ENCODE results near the gene ZFHX3. TPM values are rescaled to one million over a fixed set of nuclear protein-coding genes. Genes with fewer than 3 reads are reported as not detected.
A peak's percentile ranks its signal among the peaks of the same experiment; 100 is the strongest.

The ZFHX3 gene
- total RNA-seq, 1 donor from 2014 or later: 8.1 TPM

DNA sequence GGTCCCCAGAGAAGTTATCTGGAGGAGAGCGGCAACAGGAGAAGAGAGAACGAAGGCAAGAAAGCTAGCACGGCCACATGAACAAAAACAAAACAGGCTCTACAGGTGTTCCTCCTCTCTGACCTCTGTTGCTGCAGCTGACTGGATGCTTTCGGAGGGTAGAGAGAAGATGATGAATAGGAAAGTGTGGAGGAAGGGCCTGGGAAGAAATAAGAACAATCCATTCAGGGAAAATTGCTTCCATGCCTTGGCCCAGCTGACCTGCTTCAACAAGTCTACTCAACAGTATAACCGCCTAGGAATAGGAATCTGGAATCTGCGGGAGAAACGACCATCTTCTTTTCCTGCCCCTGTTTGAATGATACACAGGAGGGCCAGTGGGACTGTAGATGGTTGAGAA, 258.5 kb downstream of the ZFHX3 start:
- DNase-seq (no peak), ATAC-seq (no peak)
- intact Hi-C loops (cut with micrococcal nuclease): no loop called here

DNA sequence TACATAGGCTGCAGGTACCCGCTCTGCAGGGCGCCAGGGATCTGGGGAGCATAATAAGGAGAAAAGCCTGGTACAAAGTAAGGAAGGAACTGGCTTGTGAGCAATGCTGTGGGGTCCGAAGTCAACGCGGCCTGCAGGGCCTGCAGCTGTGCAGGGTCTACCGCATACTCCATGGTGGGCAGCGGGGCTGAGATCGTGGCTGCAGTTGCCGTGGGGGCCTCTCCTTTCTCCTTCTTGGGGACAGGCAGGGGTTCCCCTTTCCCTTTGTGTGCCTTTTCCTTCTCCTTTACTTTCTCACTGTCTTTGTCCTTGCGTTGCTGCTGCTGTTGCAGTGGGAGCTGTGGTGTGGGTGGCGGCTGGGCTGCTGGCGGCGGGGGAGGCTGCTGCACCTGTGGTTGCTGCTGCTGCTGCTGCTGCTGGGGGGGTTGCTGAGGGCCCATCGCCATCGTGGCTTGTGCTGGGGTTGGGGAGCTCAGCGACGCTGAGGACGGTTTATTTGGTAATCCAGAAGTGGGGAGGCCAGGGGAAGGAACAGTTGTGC, 259.6 kb downstream of the ZFHX3 start:
- intact Hi-C loops (cut with micrococcal nuclease): no loop called here
- DNase-seq: no peak
- no peak for ATAC-seq

GRCh38 chr16:72787514-72788268, 260.2 kb downstream of the ZFHX3 start:
- intact Hi-C loops (cut with micrococcal nuclease): no loop called here
- peak; percentile 71 for DNase-seq
- ATAC-seq: peak; percentile 85

DNA sequence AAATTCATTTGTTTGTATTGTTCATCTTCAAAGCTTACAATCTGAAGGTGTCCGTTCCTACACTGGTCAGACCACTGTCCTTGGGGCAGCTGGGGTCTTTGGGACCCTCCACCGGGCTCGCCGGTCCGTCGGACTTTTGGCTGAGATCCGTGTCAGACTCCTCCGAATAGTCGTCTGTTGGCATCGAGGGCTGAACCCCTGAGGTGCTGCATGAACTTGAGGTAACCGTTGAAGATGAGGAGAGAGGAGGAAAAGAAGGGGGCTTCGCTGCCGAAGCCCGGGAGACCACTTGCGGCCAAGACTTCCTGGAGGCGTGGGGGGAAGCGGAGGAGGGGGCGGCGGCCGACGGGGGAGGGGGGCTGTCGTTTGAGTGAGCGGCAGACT, 260.8 kb downstream of the ZFHX3 start:
- DNase-seq (no peak), ATAC-seq (peak; percentile 11)
- intact Hi-C loops (cut with micrococcal nuclease): no loop called here

GRCh38 chr16:72786606-72787005, 261.3 kb downstream of the ZFHX3 start:
- no peak for DNase-seq
- intact Hi-C loops (cut with micrococcal nuclease): no loop called here
- no peak for ATAC-seq

DNA sequence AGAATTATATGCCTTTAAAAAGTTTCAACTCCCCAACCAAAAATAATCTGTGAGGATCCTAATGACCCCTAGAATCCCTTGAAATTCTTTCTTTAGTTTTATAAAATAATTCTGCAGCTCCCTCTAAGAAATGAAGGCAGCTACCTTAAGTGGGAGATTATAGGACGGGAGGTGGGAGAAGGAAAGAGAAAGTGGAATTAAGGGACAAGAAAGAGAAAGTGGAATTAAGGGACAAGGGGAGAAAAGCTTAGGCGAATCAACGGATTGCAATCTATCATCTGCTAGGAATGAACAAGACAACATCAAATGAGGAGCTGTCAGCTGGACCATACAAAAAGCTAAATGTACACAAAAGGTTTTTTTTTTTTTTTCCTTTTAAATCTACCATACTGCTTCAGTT, 262.0 kb downstream of the ZFHX3 start:
- no peak for ATAC-seq
- intact Hi-C loops (cut with micrococcal nuclease): no loop called here

GRCh38 chr16:72785171-72785570, 262.8 kb downstream of the ZFHX3 start:
- DNase-seq: no peak
- intact Hi-C loops (cut with micrococcal nuclease): no loop called here
- no peak for ATAC-seq

More for the DNA sequence above, 262.0 kb downstream of the ZFHX3 start:
- no peak for DNase-seq

DNA sequence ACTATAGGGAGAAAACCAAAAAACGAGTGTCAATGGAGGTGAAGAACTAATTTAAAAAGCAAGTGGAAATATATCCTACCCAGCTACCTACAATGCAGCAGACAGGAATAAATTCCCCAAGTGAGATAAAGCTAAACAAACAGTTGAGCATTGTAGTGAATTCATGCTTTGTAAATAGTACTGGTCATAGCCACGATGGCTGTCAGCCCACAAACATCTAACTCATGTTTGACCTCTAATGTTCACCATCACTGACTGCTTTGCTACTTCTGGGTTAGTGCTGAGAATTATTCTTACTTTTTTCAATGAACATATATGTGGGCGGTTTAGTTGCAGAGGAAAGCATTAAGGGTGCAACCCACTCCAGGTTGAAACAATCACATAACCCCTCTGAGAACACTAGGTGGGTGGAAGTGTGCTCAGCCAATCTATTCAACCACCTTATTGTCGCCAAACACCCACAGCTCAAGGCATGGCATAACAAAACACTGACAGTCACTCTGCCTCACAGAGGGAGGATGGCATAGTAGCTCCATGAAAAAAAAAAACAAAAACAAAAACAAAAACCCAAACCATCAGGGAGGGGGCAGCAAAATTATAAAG, 264.1 kb downstream of the ZFHX3 start:
- intact Hi-C loops (cut with micrococcal nuclease): no loop called here
- ATAC-seq (no peak), DNase-seq (no peak)

DNA sequence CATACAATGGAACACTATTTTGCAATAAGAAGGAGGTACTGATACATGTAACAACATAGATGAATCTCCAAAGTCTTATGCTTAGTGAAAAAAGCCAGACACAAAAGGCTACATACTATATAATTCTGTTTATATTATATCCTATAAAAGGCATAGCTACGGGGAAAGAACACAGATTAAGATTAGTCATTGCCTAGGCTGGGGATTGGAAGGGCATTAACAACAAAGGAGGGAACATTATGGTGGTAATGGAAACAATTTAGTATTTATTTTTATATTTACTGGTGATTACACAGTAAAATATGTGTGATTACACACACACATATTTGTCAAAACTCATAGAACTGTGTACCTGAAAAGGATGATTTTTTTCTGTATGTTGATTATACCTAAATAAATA, 278.1 kb downstream of the ZFHX3 start:
- ATAC-seq (no peak), DNase-seq (no peak)
- intact Hi-C loops (cut with micrococcal nuclease): no loop called here

- no peak for ATAC-seq
- intact Hi-C loops (cut with micrococcal nuclease): no loop called here
Measured at GRCh38 chr16:72768591-72768990, 279.3 kb downstream of the ZFHX3 start.

GRCh38 chr16:72766506-72766905, 281.4 kb downstream of the ZFHX3 start:
- no peak for DNase-seq
- intact Hi-C loops (cut with micrococcal nuclease): no loop called here
- ATAC-seq: no peak

More at GRCh38 chr16:72768591-72768990, 279.3 kb downstream of the ZFHX3 start:
- no peak for DNase-seq

- intact Hi-C loops (cut with micrococcal nuclease): no loop called here
- ATAC-seq: no peak
- DNase-seq: no peak
Measured at GRCh38 chr16:72764015-72764654, 283.8 kb downstream of the ZFHX3 start.

DNA sequence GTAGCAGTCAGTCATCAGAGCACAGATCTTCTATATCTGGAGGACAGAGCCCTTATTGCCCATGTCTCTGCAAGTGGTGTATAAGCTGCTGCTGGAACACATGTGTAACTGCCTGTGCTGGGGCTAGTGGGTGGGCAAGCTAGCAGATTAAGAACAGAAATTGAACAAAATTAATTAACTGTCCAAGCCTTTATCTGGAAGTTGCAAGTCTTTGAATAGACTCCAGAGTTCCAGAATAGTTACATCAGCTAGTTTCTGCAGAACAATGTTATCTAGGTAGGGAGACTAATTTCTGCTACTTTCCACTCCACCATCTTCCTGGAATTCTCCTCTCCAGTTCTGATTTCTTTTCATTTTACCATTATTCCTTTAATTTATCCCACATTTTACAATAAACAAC, 287.3 kb downstream of the ZFHX3 start:
- DNase-seq (no peak), ATAC-seq (no peak)
- intact Hi-C loops (cut with micrococcal nuclease): no loop called here

GRCh38 chr16:72753881-72754280, 294.0 kb downstream of the ZFHX3 start:
- intact Hi-C loops (cut with micrococcal nuclease): no loop called here
- DNase-seq (no peak), ATAC-seq (no peak)

GRCh38 chr16:72752004-72752695, 295.8 kb downstream of the ZFHX3 start:
- DNase-seq (no peak), ATAC-seq (no peak)
- intact Hi-C loops (cut with micrococcal nuclease): no loop called here

DNA sequence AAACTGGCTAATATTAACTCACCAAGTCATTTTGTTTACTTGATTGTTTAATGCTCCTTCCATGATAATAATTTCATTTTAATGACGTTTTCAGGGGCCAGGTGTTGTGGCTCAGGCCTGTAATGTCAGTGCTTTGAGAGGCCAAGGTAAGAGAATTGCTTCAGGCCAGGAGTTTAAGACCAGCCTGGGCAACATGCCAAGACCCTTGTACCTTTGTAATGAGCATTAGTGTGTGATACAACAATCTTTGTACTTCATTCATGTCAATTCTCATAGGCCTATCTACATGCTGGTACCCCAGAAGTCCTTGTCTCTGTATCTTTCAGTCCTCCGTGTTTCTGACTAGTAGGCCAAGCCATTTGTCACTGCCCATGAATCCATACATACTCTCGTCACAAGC, 296.9 kb downstream of the ZFHX3 start:
- no peak for DNase-seq
- no peak for ATAC-seq
- intact Hi-C loops (cut with micrococcal nuclease): no loop called here

GRCh38 chr16:72749091-72749490, 298.8 kb downstream of the ZFHX3 start:
- intact Hi-C loops (cut with micrococcal nuclease): no loop called here
- DNase-seq (no peak), ATAC-seq (no peak)

DNA sequence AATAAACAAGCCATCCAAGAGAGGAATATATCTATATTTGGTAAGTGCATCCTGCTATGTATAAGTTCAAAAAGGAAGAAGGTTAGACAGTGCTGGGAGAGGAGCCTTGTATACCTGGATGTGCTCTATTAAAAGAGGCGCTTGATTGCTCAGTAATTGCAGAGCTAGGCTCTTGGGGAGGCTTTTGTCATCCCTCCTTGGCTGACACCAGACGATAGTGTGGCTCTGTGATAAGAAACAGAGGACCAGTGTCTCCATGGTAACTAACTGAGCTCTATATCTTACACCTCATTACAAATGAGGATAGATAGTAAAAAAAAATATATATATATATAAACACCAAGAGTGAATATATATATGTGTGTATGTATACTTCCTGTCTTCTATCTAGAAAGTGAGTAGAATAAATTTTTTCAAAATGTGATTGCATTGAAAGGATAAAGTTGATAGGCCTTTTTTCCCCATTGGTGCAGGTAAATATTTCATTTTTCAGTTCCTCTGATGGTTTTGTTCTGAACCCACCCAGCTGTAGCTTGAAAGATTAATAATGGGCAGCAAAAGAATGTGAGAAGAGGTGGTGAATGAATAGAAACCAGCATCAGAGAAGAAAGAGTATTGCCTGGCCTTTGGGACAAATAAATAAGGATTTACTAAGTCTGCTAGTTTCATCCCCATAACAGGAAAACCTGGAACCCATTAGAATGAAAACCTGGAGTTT, 303.7 kb downstream of the ZFHX3 start:
- DNase-seq (no peak), ATAC-seq (no peak)
- intact Hi-C loops (cut with micrococcal nuclease): no loop called here
